HepG2 (cell line): ENCODE data around the gene NPB. TPM values are rescaled to one million over a fixed set of nuclear protein-coding genes. Genes with fewer than 3 reads are reported as not detected.

Experiments
- CREM ChIP-seq, 2 experiments: sonication (generic) in 1 of 2; formaldehyde crosslinking in 1 of 2; IDR thresholded peaks; 2 replicates each; pipeline versions ENCODE4 v1.4.0 to v1.6.1; 2016 to 2020; ENCODE audit warnings: antibody characterized with exemption in 1 of 2, mild to moderate bottlenecking in 1 of 2, missing genetic modification reagents in 1 of 2
- CTCF ChIP-seq: sonication (generic); formaldehyde crosslinking; IDR thresholded peaks from 2 replicates; pipeline ENCODE4 v1.5.0; 2020; ENCODE audit warnings: mild to moderate bottlenecking, missing genetic modification reagents, moderate library complexity
- JUNB ChIP-seq: sonication (generic); formaldehyde crosslinking; IDR thresholded peaks from 2 replicates; pipeline ENCODE4 v1.8.0; 2022; ENCODE audit warnings: missing genetic modification reagents, mild to moderate bottlenecking, borderline replicate concordance
- KAT2B ChIP-seq: fragments of 150-350 bp; IDR thresholded peaks from 2 replicates; pipeline ENCODE4 v1.6.1; 2014; ENCODE audit warnings: low read depth, low read length, borderline replicate concordance
- SKI ChIP-seq: fragments of 450-650 bp; IDR thresholded peaks from one replicate; pipeline ENCODE4 v1.6.1; 2018; ENCODE audit warnings: mild to moderate bottlenecking; ENCODE audit not compliant: partially characterized antibody
- ZNF333 ChIP-seq: sonication (generic); formaldehyde crosslinking; IDR thresholded peaks from 2 replicates; pipeline ENCODE4 v1.4.0; 2020; ENCODE audit warnings: mild to moderate bottlenecking, missing genetic modification reagents, borderline replicate concordance
- ZNF441 ChIP-seq: sonication (generic); formaldehyde crosslinking; IDR thresholded peaks from 2 replicates; pipeline ENCODE4 v1.7.0; 2021; ENCODE audit warnings: missing genetic modification reagents, borderline replicate concordance
- ZNF879 ChIP-seq: sonication (generic); formaldehyde crosslinking; IDR thresholded peaks from 2 replicates; pipeline ENCODE4 v1.8.1; 2023; ENCODE audit warnings: missing genetic modification reagents
- ZSCAN5A ChIP-seq: sonication (generic); formaldehyde crosslinking; IDR thresholded peaks from 2 replicates; pipeline ENCODE4 v1.8.0; 2022; ENCODE audit warnings: mild to moderate bottlenecking, missing genetic modification reagents, borderline replicate concordance
- polyA plus RNA-seq, 8 experiments: library from polyadenylated mRNA; depleted of rRNA in 3 of 8; stranded (reverse) in 7 of 8; unstranded in 1 of 8; fragments of >200 nt; fragmentation: Illumina TruSeq in 4 of 8; extraction: Trizol in 4 of 8; gene quantifications; 2 replicates each; pipeline versions ENCODE4 v1.2.1 to v1.2.3, GENCODE V29; 2011 to 2016; ENCODE audit warnings: low read depth in 4 of 8, missing spikeins in 1 of 8, mixed read lengths in 1 of 8; ENCODE audit not compliant: insufficient read depth in 1 of 8
- total RNA-seq, 5 experiments: library from RNA; depleted of rRNA; stranded (reverse); fragments of >200 nt; fragmentation: Illumina TruSeq; extraction: Trizol; gene quantifications; 2 replicates each; pipeline ENCODE4 v1.2.3, GENCODE V29; 2016; ENCODE audit warnings: low read depth in 1 of 5
- TF ChIP-seq, protein P1 (sequence below): IDR thresholded peaks from 2 replicates; pipeline ENCODE4 v1.6.1; 2012; ENCODE audit warnings: low read length, improper control_type of control experiment
- TF ChIP-seq, protein P2 (sequence below), 2 experiments: fragments of 450-650 bp in 1 of 2; sonication (generic) in 1 of 2; formaldehyde crosslinking in 1 of 2; IDR thresholded peaks; 2 replicates each; pipeline versions ENCODE4 v1.6.1 to v1.8.0; 2016 to 2022; ENCODE audit warnings: antibody characterized with exemption in 1 of 2, mild to moderate bottlenecking in 1 of 2, missing genetic modification reagents in 1 of 2

The NPB gene
- total and polyA plus RNA-seq, 2 of the 13 experiments (the other 11 are each of a cell fraction or from before 2014, with no cell fraction given) = 0.11 to 0.93 TPM

DNA sequence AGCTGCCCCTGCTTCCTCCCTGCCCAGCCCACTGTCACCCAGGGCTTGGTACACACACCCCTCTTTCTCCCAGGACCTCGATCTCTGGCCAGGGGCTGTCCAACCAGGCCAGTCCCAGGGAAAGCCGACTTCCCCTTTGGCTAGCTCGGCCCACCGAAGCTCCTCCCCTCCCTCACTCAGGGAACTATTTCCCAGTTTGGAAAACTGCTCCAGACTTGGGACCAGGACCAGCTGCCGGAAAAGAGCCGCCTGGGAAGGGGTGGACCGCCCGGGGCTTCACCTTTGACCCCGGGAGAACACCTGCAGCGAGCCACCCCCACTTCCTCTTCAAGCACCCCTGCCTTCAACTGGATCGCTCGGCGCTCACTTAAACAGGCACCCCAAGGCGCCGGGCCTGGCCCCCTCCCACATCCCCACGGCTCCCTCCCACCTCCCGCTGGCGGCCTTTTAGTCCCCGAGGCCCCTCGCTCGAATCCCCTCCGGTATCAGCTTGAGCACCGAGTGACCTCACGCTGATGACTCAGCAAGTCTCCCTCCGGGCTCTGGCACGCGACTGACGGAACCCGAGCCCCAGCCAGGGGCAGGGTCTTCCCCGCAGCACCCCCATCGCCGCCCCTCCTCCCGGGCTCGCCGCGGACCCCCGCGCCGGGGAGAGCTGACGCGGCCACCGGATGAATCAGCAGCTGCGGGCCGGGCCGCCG, 24.6 kb downstream of the NPB start (continued):
- TF ChIP-seq CTCF (CRISPR knock-in tag) = no peak
- TF ChIP-seq, protein P1, sequence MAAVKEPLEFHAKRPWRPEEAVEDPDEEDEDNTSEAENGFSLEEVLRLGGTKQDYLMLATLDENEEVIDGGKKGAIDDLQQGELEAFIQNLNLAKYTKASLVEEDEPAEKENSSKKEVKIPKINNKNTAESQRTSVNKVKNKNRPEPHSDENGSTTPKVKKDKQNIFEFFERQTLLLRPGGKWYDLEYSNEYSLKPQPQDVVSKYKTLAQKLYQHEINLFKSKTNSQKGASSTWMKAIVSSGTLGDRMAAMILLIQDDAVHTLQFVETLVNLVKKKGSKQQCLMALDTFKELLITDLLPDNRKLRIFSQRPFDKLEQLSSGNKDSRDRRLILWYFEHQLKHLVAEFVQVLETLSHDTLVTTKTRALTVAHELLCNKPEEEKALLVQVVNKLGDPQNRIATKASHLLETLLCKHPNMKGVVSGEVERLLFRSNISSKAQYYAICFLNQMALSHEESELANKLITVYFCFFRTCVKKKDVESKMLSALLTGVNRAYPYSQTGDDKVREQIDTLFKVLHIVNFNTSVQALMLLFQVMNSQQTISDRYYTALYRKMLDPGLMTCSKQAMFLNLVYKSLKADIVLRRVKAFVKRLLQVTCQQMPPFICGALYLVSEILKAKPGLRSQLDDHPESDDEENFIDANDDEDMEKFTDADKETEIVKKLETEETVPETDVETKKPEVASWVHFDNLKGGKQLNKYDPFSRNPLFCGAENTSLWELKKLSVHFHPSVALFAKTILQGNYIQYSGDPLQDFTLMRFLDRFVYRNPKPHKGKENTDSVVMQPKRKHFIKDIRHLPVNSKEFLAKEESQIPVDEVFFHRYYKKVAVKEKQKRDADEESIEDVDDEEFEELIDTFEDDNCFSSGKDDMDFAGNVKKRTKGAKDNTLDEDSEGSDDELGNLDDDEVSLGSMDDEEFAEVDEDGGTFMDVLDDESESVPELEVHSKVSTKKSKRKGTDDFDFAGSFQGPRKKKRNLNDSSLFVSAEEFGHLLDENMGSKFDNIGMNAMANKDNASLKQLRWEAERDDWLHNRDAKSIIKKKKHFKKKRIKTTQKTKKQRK = no peak
- TF ChIP-seq, protein P2, sequence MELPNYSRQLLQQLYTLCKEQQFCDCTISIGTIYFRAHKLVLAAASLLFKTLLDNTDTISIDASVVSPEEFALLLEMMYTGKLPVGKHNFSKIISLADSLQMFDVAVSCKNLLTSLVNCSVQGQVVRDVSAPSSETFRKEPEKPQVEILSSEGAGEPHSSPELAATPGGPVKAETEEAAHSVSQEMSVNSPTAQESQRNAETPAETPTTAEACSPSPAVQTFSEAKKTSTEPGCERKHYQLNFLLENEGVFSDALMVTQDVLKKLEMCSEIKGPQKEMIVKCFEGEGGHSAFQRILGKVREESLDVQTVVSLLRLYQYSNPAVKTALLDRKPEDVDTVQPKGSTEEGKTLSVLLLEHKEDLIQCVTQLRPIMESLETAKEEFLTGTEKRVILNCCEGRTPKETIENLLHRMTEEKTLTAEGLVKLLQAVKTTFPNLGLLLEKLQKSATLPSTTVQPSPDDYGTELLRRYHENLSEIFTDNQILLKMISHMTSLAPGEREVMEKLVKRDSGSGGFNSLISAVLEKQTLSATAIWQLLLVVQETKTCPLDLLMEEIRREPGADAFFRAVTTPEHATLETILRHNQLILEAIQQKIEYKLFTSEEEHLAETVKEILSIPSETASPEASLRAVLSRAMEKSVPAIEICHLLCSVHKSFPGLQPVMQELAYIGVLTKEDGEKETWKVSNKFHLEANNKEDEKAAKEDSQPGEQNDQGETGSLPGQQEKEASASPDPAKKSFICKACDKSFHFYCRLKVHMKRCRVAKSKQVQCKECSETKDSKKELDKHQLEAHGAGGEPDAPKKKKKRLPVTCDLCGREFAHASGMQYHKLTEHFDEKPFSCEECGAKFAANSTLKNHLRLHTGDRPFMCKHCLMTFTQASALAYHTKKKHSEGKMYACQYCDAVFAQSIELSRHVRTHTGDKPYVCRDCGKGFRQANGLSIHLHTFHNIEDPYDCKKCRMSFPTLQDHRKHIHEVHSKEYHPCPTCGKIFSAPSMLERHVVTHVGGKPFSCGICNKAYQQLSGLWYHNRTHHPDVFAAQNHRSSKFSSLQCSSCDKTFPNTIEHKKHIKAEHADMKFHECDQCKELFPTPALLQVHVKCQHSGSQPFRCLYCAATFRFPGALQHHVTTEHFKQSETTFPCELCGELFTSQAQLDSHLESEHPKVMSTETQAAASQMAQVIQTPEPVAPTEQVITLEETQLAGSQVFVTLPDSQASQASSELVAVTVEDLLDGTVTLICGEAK (IDR thresholded peaks at IDR 0.05) = no peak
- TF ChIP-seq, protein P2 (CRISPR knock-in tag; IDR thresholded peaks at IDR 0.05) = peak; percentile 68
- no peak for TF ChIP-seq JUNB (CRISPR knock-in tag)
- TF ChIP-seq ZSCAN5A = no peak
- peak; percentile 54; the same call in 1 of the 2 replicates for TF ChIP-seq CREM (IDR thresholded peaks at IDR 0.05)
- no peak for TF ChIP-seq CREM (CRISPR knock-in tag; IDR thresholded peaks at IDR 0.05)
- no peak for TF ChIP-seq SKI
- no peak for TF ChIP-seq ZNF333
- no peak for TF ChIP-seq ZNF879 (CRISPR knock-in tag)
- no peak; the same call in 1 of the 2 replicates for TF ChIP-seq ZNF441
- no peak for TF ChIP-seq KAT2B
